ENCODE results near the gene RFX1.

The RFX1 gene

DNA sequence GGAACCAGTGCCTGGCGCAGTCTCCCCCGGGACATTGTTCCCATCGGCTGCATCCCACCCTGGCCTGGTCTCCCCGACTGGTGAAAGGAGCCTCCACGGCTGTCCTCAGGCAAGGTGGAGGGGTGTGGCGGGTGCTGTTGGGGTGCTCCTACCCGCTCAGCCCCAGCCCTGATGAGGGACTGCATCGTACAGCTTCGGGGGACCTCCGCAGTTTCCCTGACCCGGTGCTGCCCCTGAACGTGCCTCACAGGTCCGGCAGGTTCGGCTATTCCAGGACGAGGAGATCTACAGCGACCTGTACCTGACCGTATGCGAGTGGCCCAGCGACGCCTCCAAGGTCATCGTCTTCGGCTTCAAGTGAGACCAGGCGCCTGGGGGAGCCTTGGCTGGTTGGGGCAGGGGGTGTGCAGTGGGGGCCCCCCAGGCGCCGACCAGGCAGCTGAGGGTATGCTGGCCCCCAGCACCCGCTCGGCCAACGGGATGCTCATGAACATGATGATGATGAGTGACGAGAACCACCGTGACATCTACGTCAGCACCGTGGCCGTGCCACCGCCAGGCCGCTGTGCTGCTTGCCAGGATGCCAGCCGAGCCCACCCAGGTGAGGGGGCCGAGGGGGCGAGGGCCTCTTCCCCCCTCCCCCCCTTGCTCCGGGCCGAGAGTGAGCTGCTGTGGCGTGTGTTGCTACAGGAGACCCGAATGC, 50.3 kb downstream of the RFX1 start:
- DNase-seq (ENCODE audit: low read depth in 1 of 2, low spot score in 1 of 2) = no peak
- in situ Hi-C loops (cut with HindIII; ENCODE audit: low pct_unique_long_range_greater_than_20kb, low sequenced_read_pairs) = no loop called here
- TF ChIP-seq JUND (IDR thresholded peaks at IDR 0.05; ENCODE audit: low read depth) = no peak

DNA sequence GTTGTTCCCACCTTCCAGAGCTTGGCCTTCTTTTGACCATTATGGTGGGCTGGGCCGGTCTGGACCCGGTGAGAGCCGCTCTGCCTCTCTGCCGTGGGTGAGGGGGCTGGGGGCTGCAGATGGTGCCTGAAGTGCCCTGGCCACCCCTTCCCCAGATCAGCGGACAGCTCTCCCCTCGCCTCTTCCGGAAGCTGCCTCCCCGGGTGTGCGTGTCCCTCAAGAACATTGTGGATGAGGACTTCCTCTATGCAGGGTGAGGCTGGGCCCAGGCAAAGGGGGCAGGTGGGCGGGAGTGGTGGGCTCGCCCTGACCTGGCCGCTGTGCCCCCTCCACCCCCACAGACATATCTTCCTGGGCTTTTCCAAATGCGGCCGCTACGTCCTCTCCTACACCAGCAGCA, 51.9 kb downstream of the RFX1 start:
- in situ Hi-C loops (cut with HindIII; ENCODE audit: low pct_unique_long_range_greater_than_20kb, low sequenced_read_pairs) = no loop called here
- TF ChIP-seq JUND (IDR thresholded peaks at IDR 0.05; ENCODE audit: low read depth) = no peak
- no peak for DNase-seq (ENCODE audit: low read depth in 1 of 2, low spot score in 1 of 2)

DNA sequence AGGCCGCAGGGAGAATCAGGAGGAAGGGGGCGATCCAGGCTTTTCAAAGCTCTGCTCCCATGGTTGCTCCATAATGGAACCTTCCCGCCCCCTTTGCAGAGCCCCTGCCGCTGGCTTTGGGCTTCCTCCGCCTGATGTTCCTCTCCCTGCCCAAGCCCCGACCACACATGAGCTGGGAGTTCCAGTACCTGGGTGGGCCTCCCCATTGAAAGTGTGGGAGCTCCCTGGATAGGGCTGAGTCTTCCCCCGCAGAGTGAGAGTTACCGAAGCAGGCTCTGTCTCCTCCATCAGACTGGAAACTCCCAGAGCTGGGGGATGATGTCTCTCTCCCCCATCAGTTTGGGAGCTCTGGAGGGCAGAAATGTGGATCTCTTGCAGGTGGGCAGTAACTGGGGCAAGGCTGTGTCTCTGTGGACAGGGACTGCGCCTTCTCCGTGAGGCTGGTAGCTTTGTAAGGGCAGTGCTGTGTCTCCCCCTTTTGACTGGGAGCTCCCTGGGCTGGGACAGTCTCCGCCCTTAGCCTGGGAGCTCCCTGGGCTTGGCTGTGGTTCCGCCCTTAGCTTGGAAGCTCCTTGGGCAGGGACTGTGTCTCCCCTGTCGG, 53.1 kb downstream of the RFX1 start:
- no peak for TF ChIP-seq JUND (IDR thresholded peaks at IDR 0.05; ENCODE audit: low read depth)
- in situ Hi-C loops (cut with HindIII; ENCODE audit: low pct_unique_long_range_greater_than_20kb, low sequenced_read_pairs) = no loop called here
- DNase-seq (ENCODE audit: low read depth in 1 of 2, low spot score in 1 of 2) = peak; percentile 46 to 58

DNA sequence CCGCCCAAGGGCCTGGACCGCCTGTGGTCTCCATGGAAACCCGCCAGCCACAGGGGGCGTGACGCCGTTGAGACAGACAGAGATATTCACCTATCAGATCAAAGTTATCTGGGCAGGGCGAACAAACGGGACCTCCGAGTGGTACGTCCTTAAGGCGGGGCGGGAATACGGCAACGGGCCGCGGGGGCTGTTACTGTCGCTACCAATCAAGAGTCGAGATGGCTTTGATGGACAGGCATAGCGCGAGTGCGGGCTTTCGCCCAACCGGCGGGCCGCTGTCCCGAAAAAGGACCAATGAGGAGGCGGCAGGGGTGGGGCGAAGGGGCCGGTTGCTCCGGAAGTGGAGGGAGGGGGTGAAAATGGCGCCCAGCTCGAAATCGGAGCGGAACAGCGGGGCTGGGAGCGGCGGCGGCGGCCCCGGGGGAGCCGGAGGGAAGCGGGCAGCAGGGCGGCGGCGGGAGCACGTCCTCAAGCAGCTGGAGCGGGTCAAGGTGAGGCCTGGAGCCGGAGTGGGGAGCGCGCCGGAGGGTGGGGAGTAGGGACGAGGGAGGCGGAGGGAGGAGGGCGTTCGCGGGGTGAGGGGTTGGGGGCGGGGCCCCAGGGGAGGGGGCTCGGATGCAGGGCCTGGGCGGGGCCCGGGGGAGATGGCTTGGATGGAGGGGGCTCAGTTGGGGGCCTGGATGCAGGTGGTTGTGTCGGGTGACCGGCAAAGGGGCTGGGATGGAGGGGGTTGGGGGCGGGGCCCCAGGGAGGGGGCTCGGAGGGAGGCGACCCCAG, 53.8 kb downstream of the RFX1 start, which contains the start of gene DCAF15:
TSS of gene DCAF15 (plus strand) at position 356 of the 777 bp plus-strand sequence. CDS start at position 360, 4 bp downstream.
- in situ Hi-C loops (cut with HindIII; ENCODE audit: low pct_unique_long_range_greater_than_20kb, low sequenced_read_pairs) = no loop called here
- no peak for TF ChIP-seq JUND (IDR thresholded peaks at IDR 0.05; ENCODE audit: low read depth)
- peak; percentile 99 for DNase-seq (ENCODE audit: low read depth in 1 of 2, low spot score in 1 of 2)

DNA sequence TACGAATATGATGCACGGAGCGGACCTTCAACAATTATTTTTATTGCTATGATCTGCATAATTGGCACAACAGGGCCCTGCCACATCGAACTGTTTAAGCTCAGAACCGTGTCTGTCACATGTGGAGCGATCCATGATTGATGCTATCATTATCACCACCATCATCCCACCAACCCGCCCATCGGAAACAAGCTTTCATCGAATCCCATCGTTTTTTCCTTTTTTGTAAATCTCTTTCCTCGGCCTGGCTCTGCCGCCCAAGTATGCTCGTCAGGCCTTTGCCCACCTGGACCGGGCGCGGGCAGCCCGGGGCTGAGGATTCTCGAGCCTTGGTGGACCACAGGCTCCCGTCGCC, 54.3 kb downstream of the RFX1 start:
- TF ChIP-seq JUND (IDR thresholded peaks at IDR 0.05; ENCODE audit: low read depth) = no peak
- in situ Hi-C loops (cut with HindIII; ENCODE audit: low pct_unique_long_range_greater_than_20kb, low sequenced_read_pairs) = no loop called here
- DNase-seq (ENCODE audit: low read depth in 1 of 2, low spot score in 1 of 2) = no peak

DNA sequence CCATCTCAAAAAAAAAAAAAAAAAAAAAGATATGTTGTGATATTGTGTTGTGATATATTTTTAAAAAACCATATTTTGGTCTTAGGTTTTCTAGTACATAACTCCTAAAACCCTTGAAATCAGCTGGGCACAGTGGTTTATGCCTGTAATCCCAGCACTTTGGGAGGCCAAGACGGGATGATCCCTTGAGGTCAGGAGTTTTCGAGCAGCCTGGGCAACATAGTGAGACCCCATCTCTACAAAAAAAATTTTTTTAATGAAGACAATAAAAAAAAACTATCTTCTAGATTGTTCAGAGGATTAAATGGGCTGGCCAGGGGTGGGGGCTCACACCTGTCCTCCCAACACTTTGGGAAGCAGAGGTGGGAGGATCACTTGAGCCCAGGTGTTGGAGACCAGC, 55.1 kb downstream of the RFX1 start:
- in situ Hi-C loops (cut with HindIII; ENCODE audit: low pct_unique_long_range_greater_than_20kb, low sequenced_read_pairs) = no loop called here
- no peak for TF ChIP-seq JUND (IDR thresholded peaks at IDR 0.05; ENCODE audit: low read depth)
- no peak for DNase-seq (ENCODE audit: low read depth in 1 of 2, low spot score in 1 of 2)

DNA sequence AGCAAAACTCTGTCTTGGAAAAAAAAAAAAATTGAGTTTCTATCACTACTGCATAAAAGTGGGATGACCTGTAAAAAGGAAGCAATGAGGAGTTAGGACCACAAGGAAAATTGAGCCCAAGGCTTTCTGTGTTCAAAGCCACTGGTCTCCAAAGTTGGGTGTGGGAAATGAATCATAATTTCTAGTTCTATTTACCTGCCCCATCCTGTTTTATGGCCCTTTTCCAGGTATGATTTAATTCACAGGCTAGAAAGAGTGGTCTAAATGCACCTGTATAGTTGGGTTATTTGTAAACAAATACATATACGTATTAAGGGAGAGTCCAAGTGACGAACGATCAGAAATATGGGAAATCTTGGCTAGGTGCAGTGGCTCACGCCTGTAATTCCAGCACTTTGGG, 59.7 kb downstream of the RFX1 start:
- in situ Hi-C loops (cut with HindIII; ENCODE audit: low pct_unique_long_range_greater_than_20kb, low sequenced_read_pairs) = no loop called here
- TF ChIP-seq JUND (IDR thresholded peaks at IDR 0.05; ENCODE audit: low read depth) = no peak
- no peak for DNase-seq (ENCODE audit: low read depth in 1 of 2, low spot score in 1 of 2)

DNA sequence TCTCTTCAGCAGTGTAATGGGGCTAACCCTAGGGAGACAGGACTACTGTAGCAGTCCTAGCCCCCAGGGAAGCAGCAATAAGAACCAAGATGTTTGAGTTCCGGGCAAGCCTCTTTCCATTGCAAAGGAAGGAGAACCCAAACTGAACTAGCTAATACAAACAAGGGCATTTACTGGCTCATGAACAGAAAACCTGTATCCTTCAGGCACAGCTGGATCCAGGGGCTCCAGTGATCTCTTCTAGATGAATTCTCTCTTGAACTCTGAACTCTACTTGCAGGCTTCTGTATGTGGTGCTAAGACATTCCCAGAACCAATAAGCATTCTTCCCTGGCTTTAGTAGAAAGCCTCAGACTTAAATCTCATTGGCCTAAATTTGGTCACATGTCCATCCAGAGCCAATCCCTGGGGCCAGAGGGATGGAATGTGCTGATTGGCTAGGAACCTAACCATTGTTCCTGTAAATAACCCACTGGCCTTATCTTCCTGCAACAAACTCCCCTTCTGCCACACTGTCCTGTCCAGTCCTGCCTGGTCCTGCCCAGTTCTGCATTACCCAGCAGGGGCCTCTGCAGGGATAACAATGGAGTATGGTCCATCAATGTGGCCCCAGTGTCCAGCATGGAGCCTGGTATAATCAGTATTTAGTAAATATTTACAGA, 64.0 kb downstream of the RFX1 start:
- TF ChIP-seq JUND (IDR thresholded peaks at IDR 0.05; ENCODE audit: low read depth) = no peak
- no peak for DNase-seq (ENCODE audit: low read depth in 1 of 2, low spot score in 1 of 2)
- in situ Hi-C loops (cut with HindIII; ENCODE audit: low pct_unique_long_range_greater_than_20kb, low sequenced_read_pairs) = no loop called here

DNA sequence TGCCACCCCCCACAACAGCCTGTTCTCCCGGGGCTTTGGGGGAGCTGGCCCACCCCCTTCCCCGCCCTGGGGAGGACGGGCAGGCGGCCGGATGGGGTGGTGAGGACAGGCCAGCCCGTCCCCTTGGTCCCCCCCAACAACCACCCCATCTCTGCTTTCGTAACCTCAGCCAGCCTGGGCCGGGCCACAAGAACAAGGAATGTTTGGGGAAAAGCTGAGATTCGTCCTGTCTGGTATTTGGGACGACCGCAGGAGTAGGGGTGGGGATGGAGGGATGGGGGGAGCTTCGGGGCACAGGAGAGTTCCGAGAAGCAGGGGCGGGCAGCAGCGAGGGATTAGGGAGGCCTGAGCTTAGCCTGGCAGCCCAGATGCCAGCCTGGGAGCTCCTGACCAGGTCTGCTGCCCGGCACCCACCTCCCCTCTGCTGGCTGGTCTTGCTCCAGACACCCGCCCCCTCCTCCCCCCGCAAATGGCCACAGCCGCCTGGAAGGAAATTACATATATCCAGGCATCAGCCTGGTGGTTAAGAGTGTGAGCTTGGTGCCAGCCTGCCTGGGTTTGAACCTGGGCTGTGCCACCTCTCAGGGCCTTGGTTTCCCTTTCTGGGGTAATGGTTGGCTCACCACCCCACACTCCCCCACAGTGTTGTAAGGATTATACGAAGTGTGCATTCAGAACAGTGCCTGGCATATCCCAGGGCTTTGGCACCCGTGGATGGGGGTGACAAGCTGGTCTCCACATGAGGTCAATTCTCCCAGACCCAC, 67.6 kb downstream of the RFX1 start, which contains the start of gene PODNL1:
TSS of gene PODNL1 (minus strand) at position 117 of the 764 bp plus-strand sequence. CDS start 236 bp downstream, outside the sequence.
- in situ Hi-C loops (cut with HindIII; ENCODE audit: low pct_unique_long_range_greater_than_20kb, low sequenced_read_pairs) = no loop called here
- DNase-seq (ENCODE audit: low read depth in 1 of 2, low spot score in 1 of 2) = no peak
- TF ChIP-seq JUND (IDR thresholded peaks at IDR 0.05; ENCODE audit: low read depth) = no peak

DNA sequence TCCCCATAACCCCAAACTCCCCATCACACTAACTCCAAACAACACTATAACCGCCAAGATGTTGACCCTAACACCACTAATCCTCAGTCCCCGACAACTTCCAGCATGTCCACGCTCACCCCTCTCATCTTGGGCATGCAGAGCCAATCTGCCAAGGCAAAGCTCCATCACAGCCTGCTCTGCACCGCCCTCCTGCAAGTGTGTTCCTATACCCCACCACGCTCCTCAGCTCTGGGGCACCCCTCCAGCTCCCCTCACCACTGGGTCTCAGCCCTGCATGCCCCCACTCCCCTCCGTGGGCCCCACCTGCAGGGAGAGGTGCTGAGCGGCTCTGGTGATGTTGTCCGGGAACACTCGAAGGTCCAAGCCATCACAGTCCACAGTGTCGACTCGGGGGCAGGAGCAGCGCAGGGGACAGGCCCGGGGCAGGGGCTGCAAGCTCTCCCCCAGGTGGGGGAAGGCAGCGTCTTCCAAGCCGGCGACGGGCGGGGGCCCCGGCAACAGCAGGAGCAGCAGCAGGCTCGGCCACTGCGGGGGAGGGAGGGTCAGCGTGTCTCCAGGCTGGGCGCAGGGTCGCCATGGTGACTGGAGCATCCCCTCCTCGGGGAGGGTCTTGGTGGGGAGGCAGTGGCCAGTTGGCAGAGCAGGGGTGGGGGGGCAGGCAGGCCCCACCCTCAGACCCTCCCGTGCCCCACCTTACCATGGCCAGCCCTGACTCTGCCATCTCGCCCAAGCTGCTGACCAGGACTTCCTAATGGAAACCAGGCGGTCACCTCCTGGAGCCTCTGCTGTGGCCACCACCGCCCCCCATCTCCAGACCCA, 68.4 kb downstream of the RFX1 start:
- in situ Hi-C loops (cut with HindIII; ENCODE audit: low pct_unique_long_range_greater_than_20kb, low sequenced_read_pairs) = no loop called here
- TF ChIP-seq JUND (IDR thresholded peaks at IDR 0.05; ENCODE audit: low read depth) = no peak
- no peak for DNase-seq (ENCODE audit: low read depth in 1 of 2, low spot score in 1 of 2)

DNA sequence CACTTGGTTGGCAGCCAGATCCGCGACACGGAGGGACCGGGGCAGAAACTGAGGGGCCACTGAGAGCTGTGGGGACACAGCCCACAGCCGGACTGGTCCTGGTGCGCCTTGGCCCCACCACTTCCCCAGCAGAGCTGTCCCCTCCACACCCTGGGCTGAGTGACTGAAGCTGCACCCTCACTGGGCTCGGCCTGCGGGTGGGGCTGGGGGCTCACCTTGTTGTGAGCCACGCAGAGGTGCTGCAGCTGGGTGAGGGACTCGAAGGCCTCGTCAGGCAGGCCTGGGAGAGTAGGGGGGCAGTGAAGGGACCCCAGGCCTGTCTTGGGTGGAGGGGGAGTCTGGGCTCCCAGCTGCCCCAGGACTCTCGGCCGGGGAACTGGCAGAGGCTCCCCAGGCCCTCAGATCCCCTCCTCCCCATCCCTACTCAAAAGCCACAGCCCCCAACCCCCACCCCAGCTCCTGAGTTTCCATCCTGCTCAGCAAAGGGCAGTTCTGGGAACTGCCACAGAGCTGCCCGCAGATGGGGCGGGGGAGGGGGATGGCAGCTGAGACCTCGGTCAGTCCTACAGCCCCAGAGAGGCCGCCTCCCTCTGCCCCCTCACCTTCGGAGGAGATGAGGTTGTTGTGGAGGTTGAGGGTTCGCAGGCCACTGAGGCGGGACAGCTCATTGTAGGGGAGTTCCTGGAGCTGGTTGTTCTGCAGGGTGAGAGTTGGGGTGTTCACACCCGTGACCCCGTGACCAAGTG, 70.2 kb downstream of the RFX1 start:
- no peak for TF ChIP-seq JUND (IDR thresholded peaks at IDR 0.05; ENCODE audit: low read depth)
- in situ Hi-C loops (cut with HindIII; ENCODE audit: low pct_unique_long_range_greater_than_20kb, low sequenced_read_pairs) = no loop called here
- no peak for DNase-seq (ENCODE audit: low read depth in 1 of 2, low spot score in 1 of 2)

Data from T47D (cell line).